Liver (tissue), 9 donors: ENCODE data around the gene CAMP. TPM values are rescaled to one million over a fixed set of nuclear protein-coding genes. Genes with fewer than 3 reads are reported as not detected.

Source experiments
- DNase-seq: peaks from one replicate; pipeline ENCODE4 v3.0.0-alpha.2; 2017; ENCODE audit warnings: low spot score
- H3K27ac ChIP-seq, 2 donors: one replicate each; pipeline ENCODE4 v1.7.0; 2013; ENCODE audit warnings: inconsistent platforms in 2 of 2, low read length in 2 of 2, control low read depth in 1 of 2, low read depth in 1 of 2, mild to moderate bottlenecking in 1 of 2
- H3K27me3 ChIP-seq, 4 donors: one replicate each; pipeline versions ENCODE4 v1.6.1 to v1.7.0; 2013; ENCODE audit warnings: low read length in 3 of 4, inconsistent platforms in 1 of 4, mild to moderate bottlenecking in 1 of 4, moderate library complexity in 1 of 4; ENCODE audit not compliant: control insufficient read depth in 4 of 4, insufficient read depth in 4 of 4
- H3K36me3 ChIP-seq, 4 donors: one replicate each; pipeline versions ENCODE4 v1.6.1 to v1.7.0; 2013; ENCODE audit warnings: low read length in 3 of 4, mild to moderate bottlenecking in 3 of 4, low read depth in 1 of 4, moderate library complexity in 1 of 4; ENCODE audit not compliant: control insufficient read depth in 4 of 4, insufficient read depth in 3 of 4
- H3K4me1 ChIP-seq, 4 donors: one replicate each; pipeline versions ENCODE4 v1.6.1 to v1.7.0; 2013; ENCODE audit warnings: low read length in 3 of 4, mild to moderate bottlenecking in 3 of 4, moderate library complexity in 1 of 4; ENCODE audit not compliant: control insufficient read depth in 4 of 4, insufficient read depth in 4 of 4
- H3K4me3 ChIP-seq, 3 donors: one replicate each; pipeline versions ENCODE4 v1.6.1 to v1.7.0; 2013; ENCODE audit warnings: low read length in 3 of 3, control low read depth in 1 of 3, low read depth in 1 of 3, mild to moderate bottlenecking in 1 of 3
- H3K9ac ChIP-seq, 2 donors: one replicate each; pipeline ENCODE4 v1.7.0; 2013; ENCODE audit warnings: low read length in 2 of 2, mild to moderate bottlenecking in 2 of 2, moderate library complexity in 2 of 2, control low read depth in 1 of 2, low read depth in 1 of 2
- H3K9me3 ChIP-seq, 4 donors: one replicate each; pipeline versions ENCODE4 v1.6.1 to v1.7.0; 2013; ENCODE audit warnings: low read length in 3 of 4; ENCODE audit not compliant: control insufficient read depth in 4 of 4
- EGR1 ChIP-seq, 2 donors: IDR thresholded peaks; 2 replicates each; pipeline ENCODE4 v1.6.1; 2016 to 2018; ENCODE audit warnings: antibody characterized with exemption in 2 of 2, low read depth in 2 of 2
- FOXA1 ChIP-seq: IDR thresholded peaks from 2 replicates; pipeline ENCODE4 v1.6.1; 2016; ENCODE audit warnings: antibody characterized with exemption
- FOXA2 ChIP-seq: IDR thresholded peaks from 2 replicates; pipeline ENCODE4 v1.6.1; 2016; ENCODE audit warnings: antibody characterized with exemption
- HNF4A ChIP-seq, 2 donors: conservative IDR thresholded peaks; 2 replicates each; pipeline ENCODE4 v1.6.1; 2016; ENCODE audit warnings: antibody characterized with exemption in 2 of 2, mild to moderate bottlenecking in 2 of 2
- HNF4G ChIP-seq: IDR thresholded peaks from 2 replicates; pipeline ENCODE4 v1.6.1; 2016; ENCODE audit warnings: antibody characterized with exemption
- JUND ChIP-seq, 2 donors: IDR thresholded peaks; 2 replicates each; pipeline ENCODE4 v1.6.1; 2016; ENCODE audit warnings: antibody characterized with exemption in 2 of 2
- RAD21 ChIP-seq, 2 donors: IDR thresholded peaks; 2 replicates each; pipeline ENCODE4 v1.6.1; 2016; ENCODE audit warnings: antibody characterized with exemption in 2 of 2, mild to moderate bottlenecking in 2 of 2
- RXRA ChIP-seq, 2 donors: IDR thresholded peaks; 2 replicates each; pipeline ENCODE4 v1.6.1; 2017 to 2018; ENCODE audit warnings: antibody characterized with exemption in 2 of 2, mild to moderate bottlenecking in 1 of 2
- TAF1 ChIP-seq: conservative IDR thresholded peaks from 2 replicates; pipeline ENCODE4 v1.6.1; 2016; ENCODE audit warnings: antibody characterized with exemption, mild to moderate bottlenecking
- YY1 ChIP-seq: IDR thresholded peaks from 2 replicates; pipeline ENCODE4 v1.6.1; 2016; ENCODE audit warnings: antibody characterized with exemption, mild to moderate bottlenecking
- whole genome bisulfite sequencing: extraction: QIAGEN DNeasy Blood & Tissue Kit; methylation state at CpG from one replicate; pipeline ENCODE4 v1.1.7; 2013; 5-methylcytosine and 5-hydroxymethylcytosine counted together
- polyA plus RNA-seq, 2 donors: library from polyadenylated mRNA; stranded (reverse) in 1 of 2; unstranded in 1 of 2; fragments of 200-250 nt in 1 of 2; fragments of >200 nt in 1 of 2; fragmentation: Nextera tagmentation in 1 of 2; extraction: Ambion mirVana in 1 of 2; gene quantifications; one replicate each; pipeline versions ENCODE4 v1.2.1 to v1.2.3, GENCODE V29; 2013 to 2015
- total RNA-seq, 2 donors: library from RNA; depleted of rRNA; stranded (reverse); fragments of >200 nt; gene quantifications; one replicate each; pipeline ENCODE4 v1.2.3, GENCODE V29; 2014
- TF ChIP-seq, protein P1 (sequence below): IDR thresholded peaks from 2 replicates; pipeline ENCODE4 v1.6.1; 2016; ENCODE audit warnings: antibody characterized with exemption
- TF ChIP-seq, protein P2 (sequence below): IDR thresholded peaks from 2 replicates; pipeline ENCODE4 v1.6.1; 2016; ENCODE audit warnings: antibody characterized with exemption
- TF ChIP-seq, protein P3 (sequence below): fragments of 150-350 bp; IDR thresholded peaks from 2 replicates; pipeline ENCODE4 v1.5.1; 2017; ENCODE audit warnings: improper control_type of control experiment, low read depth, low read length; ENCODE audit not compliant: missing input control
- TF ChIP-seq, protein P4 (sequence below): IDR thresholded peaks from 2 replicates; pipeline ENCODE4 v1.6.1; 2016; ENCODE audit warnings: antibody characterized with exemption, mild to moderate bottlenecking
- TF ChIP-seq, protein P5 (sequence below): IDR thresholded peaks from 2 replicates; pipeline ENCODE4 v1.6.1; 2016; ENCODE audit warnings: antibody characterized with exemption
- donor health status: healthy.
- donor health status: healthy.
- donor health status: healthy.
- donor health status: healthy.
- donor health status: healthy.

Gene CAMP
- total and polyA plus RNA-seq, 4 donors = 0.25 to 3.2 (median 0.62) TPM; not detected in 1

DNA sequence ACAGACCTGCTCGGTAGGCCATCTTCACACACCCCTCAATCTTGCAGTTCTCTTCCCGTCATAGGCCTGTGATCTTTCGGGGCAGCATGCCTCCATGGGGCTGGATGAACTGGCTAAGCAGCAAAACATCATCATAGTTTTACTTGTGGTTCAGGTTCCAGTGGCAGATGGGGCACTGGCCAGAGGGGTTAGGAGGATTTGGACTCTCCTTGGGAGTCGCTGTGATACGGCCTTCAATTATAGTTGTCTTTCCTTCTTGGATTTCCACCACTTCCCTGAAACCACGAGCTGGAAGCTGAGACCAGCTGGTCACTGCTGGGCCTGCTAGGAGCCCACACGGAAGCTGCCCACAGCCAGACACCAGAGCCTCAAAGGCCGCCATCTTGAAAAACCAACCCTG, 33.3 kb downstream of the CAMP start:
- no peak for DNase-seq

DNA sequence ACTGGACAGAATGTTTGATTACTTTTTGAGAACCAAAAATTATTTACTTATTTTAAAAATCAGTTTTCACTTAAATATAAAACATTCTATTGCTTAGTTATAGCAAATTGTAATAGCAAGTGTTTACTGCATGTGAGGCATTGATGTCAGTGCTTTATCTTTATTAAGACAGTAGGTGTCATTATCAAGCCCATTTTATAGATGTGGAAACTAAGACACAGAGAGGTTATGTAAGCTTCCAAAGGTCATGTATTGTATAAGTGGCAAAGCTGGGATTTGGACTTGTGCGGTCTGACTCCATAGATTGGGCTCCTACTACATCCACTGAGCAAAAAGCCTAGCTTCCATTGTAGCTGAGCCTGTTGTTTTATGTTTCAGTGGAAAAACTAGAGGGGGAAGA, 35.2 kb downstream of the CAMP start:
- no peaks in the 10 kb centered on the region for H3K27me3 ChIP-seq
- H3K4me3 ChIP-seq = no peak overlapping the region
- H3K4me1 ChIP-seq = no peaks in the 10 kb centered on the region
- DNase-seq = no peak
- no peak overlapping the region for H3K9ac ChIP-seq
- no peaks in the 10 kb centered on the region for H3K9me3 ChIP-seq
- H3K27ac ChIP-seq = no peak overlapping the region
- 94% methylated on average over 1 of the region's 1 CpG for WGBS
- peaks cover 0 to 4% (median 2%) of the 10 kb centered on the region in 4 donors for H3K36me3 ChIP-seq
- TF ChIP-seq, protein P1, sequence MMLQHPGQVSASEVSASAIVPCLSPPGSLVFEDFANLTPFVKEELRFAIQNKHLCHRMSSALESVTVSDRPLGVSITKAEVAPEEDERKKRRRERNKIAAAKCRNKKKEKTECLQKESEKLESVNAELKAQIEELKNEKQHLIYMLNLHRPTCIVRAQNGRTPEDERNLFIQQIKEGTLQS = no peak
- TF ChIP-seq HNF4A (conservative IDR thresholded peaks at IDR 0.05) = no peak
- TF ChIP-seq, protein P2, sequence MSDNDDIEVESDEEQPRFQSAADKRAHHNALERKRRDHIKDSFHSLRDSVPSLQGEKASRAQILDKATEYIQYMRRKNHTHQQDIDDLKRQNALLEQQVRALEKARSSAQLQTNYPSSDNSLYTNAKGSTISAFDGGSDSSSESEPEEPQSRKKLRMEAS = no peak
- TF ChIP-seq, protein P3, sequence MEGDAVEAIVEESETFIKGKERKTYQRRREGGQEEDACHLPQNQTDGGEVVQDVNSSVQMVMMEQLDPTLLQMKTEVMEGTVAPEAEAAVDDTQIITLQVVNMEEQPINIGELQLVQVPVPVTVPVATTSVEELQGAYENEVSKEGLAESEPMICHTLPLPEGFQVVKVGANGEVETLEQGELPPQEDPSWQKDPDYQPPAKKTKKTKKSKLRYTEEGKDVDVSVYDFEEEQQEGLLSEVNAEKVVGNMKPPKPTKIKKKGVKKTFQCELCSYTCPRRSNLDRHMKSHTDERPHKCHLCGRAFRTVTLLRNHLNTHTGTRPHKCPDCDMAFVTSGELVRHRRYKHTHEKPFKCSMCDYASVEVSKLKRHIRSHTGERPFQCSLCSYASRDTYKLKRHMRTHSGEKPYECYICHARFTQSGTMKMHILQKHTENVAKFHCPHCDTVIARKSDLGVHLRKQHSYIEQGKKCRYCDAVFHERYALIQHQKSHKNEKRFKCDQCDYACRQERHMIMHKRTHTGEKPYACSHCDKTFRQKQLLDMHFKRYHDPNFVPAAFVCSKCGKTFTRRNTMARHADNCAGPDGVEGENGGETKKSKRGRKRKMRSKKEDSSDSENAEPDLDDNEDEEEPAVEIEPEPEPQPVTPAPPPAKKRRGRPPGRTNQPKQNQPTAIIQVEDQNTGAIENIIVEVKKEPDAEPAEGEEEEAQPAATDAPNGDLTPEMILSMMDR = no peak
- no peak for TF ChIP-seq HNF4G
- TF ChIP-seq FOXA1 = no peak
- no peak for TF ChIP-seq YY1
- TF ChIP-seq RAD21 (IDR thresholded peaks at IDR 0.05) = no peak
- TF ChIP-seq RXRA (IDR thresholded peaks at IDR 0.05) = no peak
- no peak for TF ChIP-seq EGR1 (IDR thresholded peaks at IDR 0.05; ENCODE audit: low read depth in 2 of 2)

More for the DNA sequence above, 33.3 kb downstream of the CAMP start:
- Histone ChIP-seq H3K36me3 (peaks cover 0 to 4% (median 2%) of the 10 kb centered on the region in 4 donors), H3K9me3 (no peaks in the 10 kb centered on the region), H3K4me3 (no peak overlapping the region), H3K4me1 (no peaks in the 10 kb centered on the region), H3K9ac (no peak overlapping the region), H3K27me3 (no peaks in the 10 kb centered on the region), H3K27ac (no peak overlapping the region)
- 96% methylated on average over 8 of the region's 8 CpGs for WGBS
- TF ChIP-seq, protein P4, sequence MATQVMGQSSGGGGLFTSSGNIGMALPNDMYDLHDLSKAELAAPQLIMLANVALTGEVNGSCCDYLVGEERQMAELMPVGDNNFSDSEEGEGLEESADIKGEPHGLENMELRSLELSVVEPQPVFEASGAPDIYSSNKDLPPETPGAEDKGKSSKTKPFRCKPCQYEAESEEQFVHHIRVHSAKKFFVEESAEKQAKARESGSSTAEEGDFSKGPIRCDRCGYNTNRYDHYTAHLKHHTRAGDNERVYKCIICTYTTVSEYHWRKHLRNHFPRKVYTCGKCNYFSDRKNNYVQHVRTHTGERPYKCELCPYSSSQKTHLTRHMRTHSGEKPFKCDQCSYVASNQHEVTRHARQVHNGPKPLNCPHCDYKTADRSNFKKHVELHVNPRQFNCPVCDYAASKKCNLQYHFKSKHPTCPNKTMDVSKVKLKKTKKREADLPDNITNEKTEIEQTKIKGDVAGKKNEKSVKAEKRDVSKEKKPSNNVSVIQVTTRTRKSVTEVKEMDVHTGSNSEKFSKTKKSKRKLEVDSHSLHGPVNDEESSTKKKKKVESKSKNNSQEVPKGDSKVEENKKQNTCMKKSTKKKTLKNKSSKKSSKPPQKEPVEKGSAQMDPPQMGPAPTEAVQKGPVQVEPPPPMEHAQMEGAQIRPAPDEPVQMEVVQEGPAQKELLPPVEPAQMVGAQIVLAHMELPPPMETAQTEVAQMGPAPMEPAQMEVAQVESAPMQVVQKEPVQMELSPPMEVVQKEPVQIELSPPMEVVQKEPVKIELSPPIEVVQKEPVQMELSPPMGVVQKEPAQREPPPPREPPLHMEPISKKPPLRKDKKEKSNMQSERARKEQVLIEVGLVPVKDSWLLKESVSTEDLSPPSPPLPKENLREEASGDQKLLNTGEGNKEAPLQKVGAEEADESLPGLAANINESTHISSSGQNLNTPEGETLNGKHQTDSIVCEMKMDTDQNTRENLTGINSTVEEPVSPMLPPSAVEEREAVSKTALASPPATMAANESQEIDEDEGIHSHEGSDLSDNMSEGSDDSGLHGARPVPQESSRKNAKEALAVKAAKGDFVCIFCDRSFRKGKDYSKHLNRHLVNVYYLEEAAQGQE = no peak
- TF ChIP-seq RAD21 (IDR thresholded peaks at IDR 0.05) (no peak), TAF1 (no peak), HNF4A (conservative IDR thresholded peaks at IDR 0.05) (no peak), EGR1 (IDR thresholded peaks at IDR 0.05; ENCODE audit: low read depth in 2 of 2) (no peak), FOXA2 (no peak), HNF4G (no peak), JUND (IDR thresholded peaks at IDR 0.05) (no peak), YY1 (no peak), FOXA1 (no peak)
- TF ChIP-seq, protein P3 = no peak
- TF ChIP-seq, protein P2 = no peak
- TF ChIP-seq, protein P5, sequence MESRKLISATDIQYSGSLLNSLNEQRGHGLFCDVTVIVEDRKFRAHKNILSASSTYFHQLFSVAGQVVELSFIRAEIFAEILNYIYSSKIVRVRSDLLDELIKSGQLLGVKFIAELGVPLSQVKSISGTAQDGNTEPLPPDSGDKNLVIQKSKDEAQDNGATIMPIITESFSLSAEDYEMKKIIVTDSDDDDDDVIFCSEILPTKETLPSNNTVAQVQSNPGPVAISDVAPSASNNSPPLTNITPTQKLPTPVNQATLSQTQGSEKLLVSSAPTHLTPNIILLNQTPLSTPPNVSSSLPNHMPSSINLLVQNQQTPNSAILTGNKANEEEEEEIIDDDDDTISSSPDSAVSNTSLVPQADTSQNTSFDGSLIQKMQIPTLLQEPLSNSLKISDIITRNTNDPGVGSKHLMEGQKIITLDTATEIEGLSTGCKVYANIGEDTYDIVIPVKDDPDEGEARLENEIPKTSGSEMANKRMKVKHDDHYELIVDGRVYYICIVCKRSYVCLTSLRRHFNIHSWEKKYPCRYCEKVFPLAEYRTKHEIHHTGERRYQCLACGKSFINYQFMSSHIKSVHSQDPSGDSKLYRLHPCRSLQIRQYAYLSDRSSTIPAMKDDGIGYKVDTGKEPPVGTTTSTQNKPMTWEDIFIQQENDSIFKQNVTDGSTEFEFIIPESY = no peak
